GM18873 (cell line): Measurements from ENCODE around the gene MIB1.
A peak's percentile ranks its signal among the peaks of the same experiment; 100 is the strongest.
"Not testable (repeated sequence)": the region's sequence is repeated elsewhere in the genome, so short reads cannot be mapped to it uniquely, and the experiment has no call there.

ENCODE experiments used
- ATAC-seq: cut with Tn5 transposase; IDR thresholded peaks from one replicate; pipeline ENCODE4 v1.9.1; 2021; ENCODE audit warnings: mild to moderate bottlenecking, moderate library complexity, moderate number of reproducible peaks; ENCODE audit not compliant: unreplicated experiment, low FRiP score

MIB1 gene

DNA sequence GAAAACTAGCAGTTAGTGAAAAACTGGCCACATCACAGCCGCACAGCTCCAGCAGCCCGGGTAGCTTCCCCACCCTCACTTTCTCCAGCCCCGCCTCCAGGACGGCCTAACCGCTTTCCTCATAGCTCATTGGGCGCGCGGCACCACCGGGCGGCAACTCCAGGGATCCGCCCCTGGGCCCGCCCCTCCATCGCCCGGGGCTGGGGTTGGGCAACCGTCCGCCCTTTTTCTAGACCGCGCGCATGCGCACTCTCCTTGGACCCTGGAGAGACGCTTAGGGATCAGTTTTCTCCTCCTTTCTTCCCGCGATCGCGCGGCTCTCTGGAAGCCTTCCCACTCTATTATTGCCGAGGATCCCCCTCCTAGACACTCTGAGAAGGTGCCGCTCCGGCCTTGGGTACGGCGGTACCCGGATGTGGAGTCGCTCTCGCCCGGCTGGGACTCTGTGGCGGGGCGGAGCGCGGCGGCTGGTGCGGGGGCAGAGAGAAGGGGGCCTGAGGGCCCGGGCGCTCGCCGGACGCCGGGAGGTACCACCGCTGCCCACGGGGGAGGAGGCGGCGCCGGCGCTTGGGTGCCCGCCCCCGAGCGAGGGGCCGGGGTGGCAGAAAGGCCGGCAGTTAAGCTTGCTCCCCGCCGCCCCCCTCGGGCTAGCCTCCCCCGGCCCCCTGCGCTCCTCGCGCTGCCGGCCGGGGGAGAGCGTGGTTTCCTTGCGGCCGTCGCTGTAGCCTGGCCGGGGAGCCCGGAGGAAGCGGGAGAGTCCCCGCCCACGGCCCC lies at the start of gene MIB1:
MIB1 (plus strand) TSS at position 255 of the 774 bp plus-strand sequence. CDS start 792 bp downstream, outside the sequence.
- ATAC-seq = peak; percentile 97

DNA sequence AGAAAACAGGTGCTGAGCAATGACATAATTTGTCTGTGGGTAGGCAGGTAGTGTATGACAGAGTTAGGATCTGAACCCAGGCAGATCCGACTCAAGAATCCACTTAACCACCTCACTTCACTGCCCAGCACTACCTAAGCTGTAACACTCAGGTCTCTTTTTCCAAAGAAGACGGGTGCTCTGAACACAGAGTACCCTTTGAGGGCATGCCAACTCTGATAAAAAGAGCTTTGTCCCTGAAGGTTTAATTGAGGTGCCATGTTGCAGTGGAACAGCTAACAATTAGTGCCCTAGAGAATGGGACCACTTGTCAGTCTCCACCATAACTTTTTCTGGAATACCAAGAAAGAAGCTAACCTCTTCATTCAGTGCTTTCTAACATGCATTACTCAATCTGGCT lies 47.3 kb upstream of the MIB1 start:
- ATAC-seq = no peak

DNA sequence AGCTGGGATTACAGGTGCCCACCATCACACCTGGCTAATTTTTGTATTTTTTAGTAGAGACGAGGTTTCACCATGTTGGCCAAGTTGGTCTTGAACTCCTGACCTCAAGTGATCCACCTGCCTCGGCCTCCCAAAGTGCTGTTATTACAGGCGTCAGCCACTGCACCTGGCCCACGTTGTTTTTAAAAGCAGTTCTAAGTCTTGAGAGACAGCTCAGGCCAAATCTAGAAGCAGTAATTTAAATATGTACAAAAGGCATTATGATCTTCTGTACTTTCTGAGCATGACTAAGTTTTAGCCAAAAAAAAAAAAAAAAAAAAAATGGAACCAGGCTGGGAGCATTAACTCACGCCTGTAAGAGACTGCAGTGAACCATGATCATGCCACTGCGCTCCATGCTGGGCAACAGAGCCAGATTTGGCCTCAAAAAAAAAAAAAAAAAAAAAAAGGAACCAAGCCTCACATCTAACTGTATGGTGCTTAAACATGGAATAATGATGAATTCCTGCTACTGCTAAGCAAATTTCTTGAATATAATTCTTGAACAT lies 40.0 kb upstream of the MIB1 start:
- no peak for ATAC-seq

DNA sequence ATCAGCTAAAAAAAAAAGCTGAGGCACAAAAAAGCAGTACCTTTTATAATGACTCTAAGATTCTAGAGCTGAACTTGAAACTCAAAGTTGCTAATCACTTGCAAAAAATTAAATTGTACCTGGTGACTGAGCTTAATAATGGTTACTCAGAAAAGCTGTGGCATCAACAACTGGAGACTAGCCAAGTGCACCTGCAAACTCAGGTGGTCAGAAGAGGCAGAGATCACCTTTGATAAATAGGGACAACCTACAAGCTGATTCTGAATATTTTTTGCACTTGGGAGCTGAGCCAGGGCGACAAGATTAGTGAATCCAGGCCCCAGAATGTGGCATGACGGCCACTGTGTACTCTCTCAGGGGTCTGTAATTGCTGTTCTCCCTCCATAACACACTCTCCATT lies 39.0 kb upstream of the MIB1 start:
- ATAC-seq = no peak

DNA sequence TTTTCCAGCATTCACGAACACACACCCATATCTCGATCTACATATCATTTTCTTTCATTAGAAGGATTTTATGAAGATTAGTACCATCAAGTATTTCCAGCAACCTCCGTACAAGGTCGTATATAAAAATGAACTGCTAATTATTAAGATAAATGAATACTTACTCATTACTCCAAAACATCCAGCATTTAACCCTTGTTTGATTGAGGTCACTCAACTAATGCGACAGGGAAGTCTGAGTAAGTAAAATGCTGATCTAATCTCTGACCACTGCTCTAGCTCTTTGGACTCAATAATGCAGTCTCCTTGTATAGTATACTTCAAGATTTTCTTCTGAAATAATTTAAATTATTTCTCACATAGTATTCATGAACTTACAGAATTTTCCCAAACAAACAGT lies 38.0 kb upstream of the MIB1 start:
- no peak for ATAC-seq

DNA sequence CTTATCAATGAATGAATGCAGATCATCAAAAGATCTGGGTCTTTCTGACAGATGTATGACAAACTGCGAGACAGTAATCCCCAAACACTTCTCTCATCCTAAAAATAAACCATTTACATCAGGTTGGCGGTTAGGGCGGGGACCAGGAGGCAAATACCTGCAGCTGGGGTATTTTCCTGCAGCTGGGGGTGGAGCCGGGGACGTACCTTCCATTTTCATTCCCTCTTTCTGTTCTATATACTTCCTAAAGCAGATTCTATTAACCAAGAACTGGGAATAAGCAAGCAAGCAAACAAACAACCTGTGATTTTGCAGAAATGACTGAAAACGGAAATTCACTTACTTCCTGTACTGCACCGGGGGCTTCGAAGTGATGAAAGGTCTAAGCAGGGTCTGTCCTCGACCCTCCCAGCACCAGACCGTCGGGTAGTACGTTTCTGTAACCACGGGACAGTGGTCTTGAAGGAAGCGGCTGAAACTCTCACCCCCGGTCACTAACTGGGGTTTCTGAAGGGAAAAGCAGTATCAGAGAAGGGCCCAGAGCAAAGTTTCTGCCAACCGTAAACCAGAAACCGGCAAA lies 37.3 kb upstream of the MIB1 start:
- no peak for ATAC-seq

DNA sequence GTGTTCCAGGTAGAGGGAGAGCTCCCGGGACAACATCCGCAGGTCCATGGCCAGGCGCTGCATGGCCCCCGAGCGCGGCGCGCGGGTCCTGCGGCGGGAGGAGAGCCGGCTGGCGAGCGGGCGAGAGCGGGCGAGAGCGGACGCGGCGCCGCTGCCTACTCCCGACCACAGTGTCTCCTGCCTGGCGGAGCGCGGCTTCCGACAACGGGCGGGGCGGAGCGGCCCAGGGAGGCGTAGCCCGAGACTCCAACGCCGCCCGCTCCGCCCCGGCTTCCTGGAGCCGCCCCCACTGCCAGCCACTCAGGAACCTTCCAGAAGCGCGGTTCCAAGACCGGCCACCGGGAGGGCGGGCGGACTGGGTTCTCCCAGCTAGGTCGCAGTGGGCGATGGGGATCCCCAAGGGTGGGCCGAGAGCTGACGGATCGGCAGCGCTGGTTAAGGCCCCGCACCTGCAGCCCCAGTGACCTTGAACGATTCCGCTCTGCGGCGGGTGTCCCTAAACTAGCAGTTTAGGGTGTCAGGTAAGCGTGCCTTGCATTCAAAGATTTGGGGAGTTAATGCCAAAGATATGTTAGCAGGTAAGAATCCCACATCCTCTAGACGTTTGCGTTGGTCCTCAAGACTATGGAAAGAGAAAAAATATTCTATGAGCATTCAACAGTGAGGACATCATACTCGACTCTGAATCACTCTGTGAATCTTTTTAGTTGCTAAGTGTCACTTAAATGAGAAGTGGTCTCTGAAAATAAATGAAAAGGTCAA lies 35.8 kb upstream of the MIB1 start, which contains the start of gene ABHD3:
ABHD3 (minus strand) TSS at position 172 of the 762 bp plus-strand sequence; CDS start at position 63, 109 bp downstream.
- ATAC-seq = peak; percentile 84

DNA sequence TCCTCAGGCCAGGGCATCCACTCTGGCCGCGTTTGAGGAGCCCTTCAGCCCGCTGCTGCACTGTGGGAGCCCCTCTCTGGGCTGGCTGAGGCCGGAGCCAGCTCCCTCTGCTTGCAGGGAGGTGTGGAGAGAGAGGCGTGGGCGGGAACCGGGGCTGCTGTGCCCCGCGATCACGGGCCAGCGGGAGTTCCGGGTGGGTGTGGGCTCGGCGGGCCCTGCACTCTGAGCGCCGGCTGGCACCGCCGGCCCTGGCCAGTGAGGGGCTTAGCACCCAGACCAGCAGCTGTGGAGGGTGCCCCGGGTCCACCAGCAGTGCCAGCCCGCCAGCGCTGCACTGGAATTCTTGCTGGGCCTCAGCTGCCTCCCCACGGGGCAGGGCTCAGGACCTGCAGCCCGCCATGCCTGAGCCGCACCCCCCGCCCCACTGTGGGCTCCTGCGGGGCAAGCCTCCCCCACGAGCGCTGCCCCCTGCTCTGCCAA lies 34.2 kb upstream of the MIB1 start:
- no peak for ATAC-seq

DNA sequence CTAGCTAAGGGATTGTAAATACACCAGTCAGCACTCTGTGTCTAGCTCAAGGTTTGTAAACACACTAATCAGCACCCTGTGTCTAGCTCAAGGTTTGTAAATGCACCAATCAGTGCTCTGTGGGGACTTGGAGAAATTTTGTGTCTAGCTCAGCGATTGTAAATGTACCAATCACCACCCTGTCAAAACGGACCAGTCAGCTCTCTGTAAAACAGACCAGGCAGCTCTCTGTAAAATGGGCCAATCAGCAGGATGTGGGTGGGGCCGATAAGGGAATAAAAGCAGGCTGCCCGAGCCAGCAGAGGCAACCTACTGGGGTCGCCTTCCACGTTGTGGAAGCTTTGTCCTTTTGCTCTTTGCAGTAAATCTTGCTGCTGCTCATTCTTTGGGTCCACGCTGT lies 33.5 kb upstream of the MIB1 start:
- not testable (repeated sequence) for ATAC-seq

DNA sequence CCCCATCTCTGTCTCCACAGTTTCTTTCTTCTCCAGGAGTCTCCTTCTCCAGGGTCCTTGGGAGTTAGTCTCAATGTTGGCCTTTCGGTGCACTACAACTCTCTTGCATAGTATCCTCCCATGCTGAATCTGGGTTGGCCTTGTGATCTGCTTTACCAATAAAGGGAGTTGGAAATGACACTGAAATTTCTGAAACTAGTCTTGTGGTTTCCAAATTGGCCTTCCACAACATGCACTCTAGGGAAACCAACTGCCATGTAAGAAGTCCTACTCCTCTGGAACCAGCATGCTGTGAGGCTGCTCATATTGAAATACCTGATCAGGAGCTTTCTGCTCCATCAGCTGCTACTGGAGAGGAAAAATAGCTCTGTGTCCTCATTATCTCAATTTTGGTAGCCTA lies 26.1 kb upstream of the MIB1 start:
- no peak for ATAC-seq

DNA sequence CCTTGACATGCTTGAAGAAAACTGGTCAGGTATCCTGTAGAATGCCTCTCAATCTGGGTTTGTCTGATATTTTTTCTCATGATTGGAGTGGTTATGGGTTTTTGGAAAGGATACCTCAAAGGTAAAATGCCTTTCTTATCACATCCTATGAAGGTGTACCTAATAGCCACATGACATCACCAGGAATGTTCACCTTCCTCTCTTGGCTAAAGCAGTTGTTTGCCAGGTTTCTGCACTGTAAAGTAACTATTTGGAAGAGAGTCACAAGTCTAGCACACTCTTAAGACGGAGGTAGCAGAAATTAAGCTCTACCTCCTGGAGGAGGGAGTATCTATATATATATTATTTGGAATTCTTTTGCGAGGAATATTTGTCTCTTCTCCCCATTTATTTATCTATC lies 17.9 kb upstream of the MIB1 start:
- ATAC-seq = no peak

DNA sequence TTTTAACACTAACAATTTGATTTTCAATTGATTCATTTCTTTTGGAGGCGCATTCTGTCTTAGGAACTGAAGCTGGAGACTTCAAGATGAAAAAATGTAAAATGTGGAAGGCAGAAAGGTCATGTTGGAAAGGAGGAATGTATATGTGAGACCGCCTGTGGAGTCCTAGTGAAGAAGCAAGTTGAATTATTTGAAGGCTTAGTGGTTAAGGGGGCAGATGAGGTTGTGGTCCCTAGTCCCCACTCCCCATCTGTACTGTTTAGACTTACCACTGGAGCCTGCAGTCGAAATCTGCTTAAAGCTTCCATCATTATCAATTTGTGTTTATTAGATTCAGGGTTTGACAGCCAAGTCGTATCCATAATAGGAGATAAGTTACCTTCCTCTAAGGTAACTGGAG lies 15.4 kb upstream of the MIB1 start:
- ATAC-seq = no peak

DNA sequence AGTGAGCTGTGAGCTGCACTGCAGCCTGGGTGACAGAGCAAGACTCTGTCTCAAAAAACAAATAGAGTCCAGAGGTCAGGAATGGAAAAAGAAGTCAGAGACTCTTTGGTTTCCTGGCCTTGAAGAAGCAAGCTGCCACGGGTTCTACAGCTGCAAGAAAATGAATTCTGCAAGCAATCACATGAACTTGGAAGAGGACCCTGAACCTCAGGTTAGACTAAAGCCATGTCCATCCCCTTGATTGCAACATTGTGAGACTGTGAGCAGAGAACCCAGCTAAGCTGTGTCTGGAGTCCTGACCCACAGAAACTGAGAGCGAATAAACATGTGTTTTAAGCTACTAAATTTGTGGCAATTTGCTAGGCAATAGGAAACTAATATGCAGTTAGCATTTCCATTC lies 12.9 kb upstream of the MIB1 start:
- no peak for ATAC-seq

DNA sequence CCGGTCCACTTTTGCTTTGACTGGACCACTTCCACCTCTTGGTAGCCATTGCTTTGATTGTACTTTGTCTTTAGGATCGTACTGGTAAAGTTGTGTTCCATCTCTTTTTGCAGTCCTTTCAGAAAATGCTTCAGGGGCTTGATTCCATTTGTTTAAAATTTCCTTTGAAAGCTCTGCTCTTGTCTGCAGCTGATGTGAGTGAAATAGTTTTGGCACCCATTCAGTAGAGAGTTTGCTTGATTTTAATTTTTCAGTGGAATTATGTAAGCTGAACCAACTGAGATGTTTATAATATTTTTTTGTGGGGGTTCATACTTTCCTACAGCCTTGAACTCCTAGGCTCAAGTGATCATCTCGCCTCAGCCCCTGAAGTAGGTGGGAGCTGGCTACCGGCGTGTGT lies 7.6 kb upstream of the MIB1 start:
- no peak for ATAC-seq

DNA sequence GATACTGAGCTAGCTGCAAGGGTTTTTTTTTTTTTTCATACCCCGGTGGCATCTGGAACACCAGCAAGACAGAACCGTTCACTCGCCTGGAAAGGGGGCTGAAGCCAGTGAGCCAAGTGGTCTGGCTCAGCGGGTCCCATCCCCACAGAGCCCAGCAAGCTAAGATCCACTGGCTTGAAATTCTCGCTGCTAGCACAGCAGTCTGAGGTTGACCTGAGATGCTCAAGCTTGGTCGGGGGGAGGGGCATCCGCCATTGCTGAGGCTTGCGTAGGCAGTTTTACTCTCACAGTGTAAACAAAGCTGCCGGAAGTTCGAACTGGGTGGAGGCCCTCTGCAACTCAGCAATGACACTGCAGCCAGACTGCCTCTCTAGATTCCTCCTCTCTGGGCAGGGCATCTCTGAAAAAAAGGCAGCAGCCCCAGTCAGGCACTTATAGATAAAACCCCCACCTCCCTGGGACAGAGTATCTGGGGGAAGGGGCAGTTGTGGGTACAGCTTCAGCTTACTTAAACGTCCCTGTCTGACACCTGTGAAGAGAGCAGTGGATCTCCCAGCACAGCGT lies 5.1 kb upstream of the MIB1 start:
- no peak for ATAC-seq

DNA sequence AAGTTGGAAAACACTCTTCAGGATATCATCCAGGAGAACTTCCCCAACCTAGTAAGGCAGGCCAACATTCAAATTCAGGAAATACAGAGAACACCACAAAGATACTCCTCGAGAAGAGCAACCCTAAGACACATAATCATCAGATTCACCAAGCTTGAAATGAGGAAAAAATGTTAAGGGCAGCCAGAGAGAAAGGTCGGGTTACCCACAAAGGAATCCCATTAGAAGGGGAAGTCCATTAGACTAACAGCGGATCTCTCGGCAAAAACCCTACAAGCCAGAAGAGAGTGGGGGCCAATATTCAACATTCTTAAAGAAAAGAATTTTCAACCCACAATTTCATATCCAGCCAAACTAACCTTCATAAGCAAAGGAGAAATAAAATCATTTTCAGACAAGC lies 3.7 kb upstream of the MIB1 start:
- not testable (repeated sequence) for ATAC-seq

DNA sequence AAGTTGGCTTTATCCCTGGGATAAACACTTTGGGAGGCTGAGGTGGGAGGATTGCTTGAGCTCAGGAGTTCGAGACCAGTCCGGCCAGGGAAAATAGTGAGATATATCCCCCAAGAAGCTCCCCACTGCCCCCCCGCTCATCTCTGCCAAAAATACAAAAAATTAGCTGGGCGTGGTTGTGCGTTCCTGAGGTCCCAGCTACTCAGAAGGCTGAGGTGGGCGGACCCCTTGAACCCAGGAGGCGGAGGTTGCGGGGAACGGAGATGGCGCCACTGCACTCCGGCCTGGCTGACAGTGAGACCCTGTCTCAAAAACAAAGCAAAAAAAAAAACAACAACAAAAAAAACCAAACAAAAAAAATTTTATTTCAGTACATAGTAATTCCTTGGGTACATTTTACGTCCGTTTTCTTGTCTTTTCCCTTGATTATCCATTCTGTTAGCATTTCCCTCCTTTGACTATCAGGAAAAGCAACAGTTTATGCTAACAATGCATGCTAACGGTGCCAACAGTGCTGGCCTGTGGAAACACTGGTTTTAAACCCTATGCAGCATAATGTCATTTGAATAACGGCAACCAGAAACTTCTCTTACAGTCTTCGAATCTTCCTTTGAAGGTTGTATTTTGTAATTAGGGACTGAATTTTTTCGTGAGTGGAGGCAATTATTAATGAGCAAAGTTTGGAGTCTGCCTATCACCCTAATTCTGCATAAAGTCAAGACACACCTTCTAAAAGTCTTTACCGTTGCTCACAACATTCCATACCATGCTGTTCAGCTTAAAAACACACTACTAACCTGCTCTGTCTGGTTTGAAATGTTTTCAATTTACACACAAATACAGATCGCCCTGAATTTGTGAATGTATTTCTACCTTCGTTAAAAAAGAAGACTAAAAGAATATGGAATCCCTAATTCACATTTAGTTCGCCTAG lies 721 bp upstream of the MIB1 start:
- peak; percentile 25 for ATAC-seq

DNA sequence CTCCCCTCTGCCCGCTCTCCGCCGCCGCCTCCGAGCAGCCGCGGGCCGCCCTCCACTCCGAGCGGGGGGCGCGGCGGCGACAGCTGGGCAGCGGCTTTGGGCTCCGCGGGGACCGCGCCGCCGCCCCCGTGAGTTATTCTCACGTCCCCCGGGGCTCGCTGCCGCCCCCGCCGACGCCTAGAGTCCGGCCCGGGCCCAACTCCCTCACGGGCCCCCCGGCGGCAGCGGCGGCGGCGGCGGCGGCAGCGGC lies 645 bp downstream of the MIB1 start:
- ATAC-seq = peak; percentile 5

DNA sequence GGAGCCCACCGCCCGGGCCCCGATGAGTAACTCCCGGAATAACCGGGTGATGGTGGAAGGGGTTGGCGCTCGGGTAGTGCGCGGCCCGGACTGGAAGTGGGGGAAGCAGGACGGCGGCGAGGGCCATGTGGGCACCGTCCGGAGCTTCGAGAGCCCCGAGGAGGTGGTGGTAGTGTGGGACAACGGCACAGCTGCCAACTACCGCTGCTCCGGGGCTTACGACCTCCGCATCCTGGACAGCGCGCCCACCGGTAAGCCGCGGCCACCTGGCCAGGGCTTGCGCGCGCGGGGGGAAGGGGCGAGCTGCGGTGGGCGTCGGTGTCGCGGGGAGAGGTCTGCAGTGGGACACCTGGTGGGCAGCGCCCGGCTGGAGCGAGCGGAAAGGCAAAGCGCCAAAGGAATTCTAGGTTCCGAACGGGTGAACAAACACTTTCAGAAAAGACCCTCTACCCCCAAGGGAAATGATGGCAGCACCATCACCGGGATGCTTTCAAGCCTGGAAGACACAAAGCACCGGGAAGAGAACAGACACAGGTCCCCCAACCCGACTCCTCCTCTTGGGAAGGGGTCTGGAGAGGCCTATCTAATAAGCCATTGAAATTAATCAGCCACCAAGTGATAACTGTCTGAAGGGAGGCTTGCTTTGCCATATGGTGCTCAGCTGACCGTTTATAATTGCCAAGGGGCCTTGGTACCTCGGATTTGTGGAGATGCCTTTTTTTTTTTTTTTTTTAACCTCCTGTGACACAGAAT lies 1.1 kb downstream of the MIB1 start:
- ATAC-seq = peak; percentile 11
